GM23248 (cell line): ENCODE measurements around the gene NFKBIE. TPM values are rescaled to one million over a fixed set of nuclear protein-coding genes. Genes with fewer than 3 reads are reported as not detected.
"Not testable (repeated sequence)": the region's sequence is repeated elsewhere in the genome, so short reads cannot be mapped to it uniquely, and the experiment has no call there.

Source experiments
- DNase-seq: peaks from one replicate; pipeline ENCODE4 v3.0.0-alpha.2; 2015
- H2AFZ ChIP-seq: fragments of 200-600 bp; sonication (generic); 2 replicates; pipeline ENCODE4 v1.6.1; 2016; ENCODE audit warnings: antibody characterized with exemption
- H3F3A ChIP-seq: fragments of 200-600 bp; sonication (generic); 2 replicates; pipeline ENCODE4 v1.6.1; 2016; ENCODE audit warnings: mild to moderate bottlenecking, antibody characterized with exemption, mixed run types; ENCODE audit not compliant: insufficient read depth
- H3K27ac ChIP-seq: fragments of 200-600 bp; sonication (generic); 2 replicates; pipeline ENCODE4 v1.5.1; 2016; ENCODE audit warnings: mild to moderate bottlenecking
- H3K27me3 ChIP-seq: fragments of 200-600 bp; sonication (generic); replicated peaks from 2 replicates; pipeline ENCODE4 v1.6.1; 2016; ENCODE audit warnings: mild to moderate bottlenecking; ENCODE audit not compliant: insufficient read depth
- H3K36me3 ChIP-seq: fragments of 200-600 bp; sonication (generic); 2 replicates; pipeline ENCODE4 v1.6.1; 2016; ENCODE audit warnings: low read depth, mild to moderate bottlenecking
- H3K4me1 ChIP-seq: fragments of 200-600 bp; sonication (generic); 2 replicates; pipeline ENCODE4 v1.6.1; 2016; ENCODE audit warnings: mild to moderate bottlenecking; ENCODE audit not compliant: insufficient read depth
- H3K4me2 ChIP-seq: fragments of 200-600 bp; sonication (generic); one replicate; pipeline ENCODE4 v1.6.1; 2016; ENCODE audit warnings: mild to moderate bottlenecking; ENCODE audit not compliant: unreplicated experiment
- H3K4me3 ChIP-seq: fragments of 200-600 bp; sonication (generic); 2 replicates; pipeline ENCODE4 v1.5.1; 2016; ENCODE audit warnings: mild to moderate bottlenecking
- H3K79me2 ChIP-seq: fragments of 200-600 bp; sonication (generic); 2 replicates; pipeline ENCODE4 v1.6.1; 2016; ENCODE audit warnings: mild to moderate bottlenecking; ENCODE audit not compliant: insufficient read depth
- H3K9ac ChIP-seq: fragments of 200-600 bp; sonication (generic); 2 replicates; pipeline ENCODE4 v1.6.1; 2016; ENCODE audit warnings: mild to moderate bottlenecking
- H3K9me2 ChIP-seq: fragments of 200-600 bp; sonication (generic); 2 replicates; pipeline ENCODE4 v1.6.1; 2016; ENCODE audit warnings: mixed run types, mild to moderate bottlenecking, moderate library complexity; ENCODE audit not compliant: insufficient read depth
- H3K9me3 ChIP-seq: fragments of 200-600 bp; sonication (generic); one replicate; pipeline ENCODE4 v1.6.1; 2017; ENCODE audit warnings: low read depth
- H4K20me1 ChIP-seq: fragments of 200-600 bp; sonication (generic); 2 replicates; pipeline ENCODE4 v1.6.0; 2016; ENCODE audit not compliant: insufficient read depth
- EZH2 ChIP-seq: fragments of 200-600 bp; sonication (generic); IDR thresholded peaks from 2 replicates; pipeline ENCODE4 v1.6.1; 2018; ENCODE audit warnings: antibody characterized with exemption, mild to moderate bottlenecking; ENCODE audit not compliant: insufficient read depth, poor library complexity, severe bottlenecking
- EZH2phosphoT487 ChIP-seq: fragments of 200-600 bp; sonication (generic); IDR thresholded peaks from 2 replicates; pipeline ENCODE4 v1.6.1; 2018; ENCODE audit warnings: antibody characterized with exemption, moderate library complexity, mild to moderate bottlenecking, low read depth; ENCODE audit not compliant: insufficient read depth
- WGBS, 2 experiments: methylation state at CpG; one replicate each; pipeline ENCODE4 v1.1.6; 2015 to 2017; ENCODE audit warnings: low lambda C conversion rate in 2 of 2, low coverage in 1 of 2; ENCODE audit errors: missing lambda C conversion rate in 2 of 2; 5-methylcytosine and 5-hydroxymethylcytosine counted together
- in situ Hi-C: fragments of 300-500 bp; cut with MboI; formaldehyde crosslinking; loops from 2 replicates; pipeline ENCODE4 v1.15.0; 2020
- polyA plus RNA-seq: library from polyadenylated mRNA; unstranded; fragments of >200 nt; fragmentation: Nextera tagmentation; extraction: Ambion mirVana; gene quantifications from 2 replicates; pipeline ENCODE4 v1.2.1, GENCODE V29; 2016
- total RNA-seq: library from RNA; depleted of rRNA; stranded (reverse); fragments of >200 nt; shearing (Covaris generic); gene quantifications from 2 replicates; pipeline ENCODE4 v1.2.3, GENCODE V29; 2014

The NFKBIE gene
- total and polyA plus RNA-seq, 2 experiments from 2014 or later = 4.5 to 6.3 TPM

DNA sequence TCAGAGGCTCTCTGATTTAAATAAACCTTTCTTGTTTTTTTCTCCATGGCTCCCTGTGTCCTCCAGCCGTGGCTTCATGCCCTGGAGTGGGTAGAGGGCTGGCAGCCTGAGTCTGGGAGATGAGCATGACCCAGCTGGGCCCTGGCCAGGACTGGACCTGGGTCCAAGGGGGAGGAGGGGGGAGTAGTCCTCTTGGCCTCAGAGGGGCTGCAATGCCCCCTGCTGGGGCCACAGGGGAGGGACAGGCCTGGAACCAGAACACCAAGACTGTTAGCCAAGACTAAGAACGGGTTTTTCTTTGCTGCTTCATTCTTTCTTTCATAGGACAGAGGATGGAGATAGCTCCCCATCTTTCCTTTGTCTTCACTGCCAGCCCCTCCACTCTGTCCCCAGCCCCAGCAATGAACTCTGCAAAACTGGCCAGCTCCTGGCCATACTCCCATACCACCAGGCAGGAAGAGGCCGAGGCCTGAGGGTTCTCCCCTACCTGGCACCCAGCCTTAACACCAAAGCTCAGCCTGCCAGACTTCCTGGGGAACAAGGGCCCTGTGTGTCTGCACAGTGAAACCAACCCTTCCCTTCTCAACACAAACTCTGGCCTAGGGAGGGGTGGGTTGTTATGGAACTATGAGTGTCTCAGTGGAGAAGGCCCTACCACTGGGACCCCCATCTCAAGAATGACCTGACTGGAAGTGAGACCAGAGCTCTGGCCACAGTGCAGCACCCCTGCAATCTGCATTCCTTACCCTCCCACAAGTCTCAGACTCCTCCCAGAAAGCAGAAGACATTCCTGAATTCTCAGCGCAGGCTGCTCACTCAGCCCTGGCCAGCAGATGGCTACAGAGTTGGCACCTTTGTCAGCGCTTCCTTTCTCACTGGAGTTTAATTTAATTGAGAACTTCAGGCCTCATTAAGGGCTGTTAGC is 31.0 kb downstream of the NFKBIE start:
- Histone ChIP-seq H3K9ac (peak overlapping the region; percentile 55), H3K27me3 (no peaks in the 10 kb centered on the region), H3K36me3 (no peaks in the 10 kb centered on the region), H3K9me2 (no peaks in the 10 kb centered on the region), H3K4me1 (peaks cover 35% of the 10 kb centered on the region), H3K4me2 (peak overlapping the region; percentile 60), H2AFZ (peak overlapping the region; percentile 62), H4K20me1 (no peaks in the 10 kb centered on the region), H3K9me3 (no peaks in the 10 kb centered on the region), H3K79me2 (no peaks in the 10 kb centered on the region), H3K4me3 (no peak overlapping the region), H3K27ac (peak overlapping the region; percentile 82), H3F3A (peaks cover 32% of the 10 kb centered on the region)
- TF ChIP-seq EZH2phosphoT487 (no peak), EZH2 (no peak)
- WGBS, 2 experiments = 5 to 7% methylated on average over 5 of the region's 5 CpGs
- DNase-seq = peak; percentile 90
- in situ Hi-C loops = no loop called here

DNA sequence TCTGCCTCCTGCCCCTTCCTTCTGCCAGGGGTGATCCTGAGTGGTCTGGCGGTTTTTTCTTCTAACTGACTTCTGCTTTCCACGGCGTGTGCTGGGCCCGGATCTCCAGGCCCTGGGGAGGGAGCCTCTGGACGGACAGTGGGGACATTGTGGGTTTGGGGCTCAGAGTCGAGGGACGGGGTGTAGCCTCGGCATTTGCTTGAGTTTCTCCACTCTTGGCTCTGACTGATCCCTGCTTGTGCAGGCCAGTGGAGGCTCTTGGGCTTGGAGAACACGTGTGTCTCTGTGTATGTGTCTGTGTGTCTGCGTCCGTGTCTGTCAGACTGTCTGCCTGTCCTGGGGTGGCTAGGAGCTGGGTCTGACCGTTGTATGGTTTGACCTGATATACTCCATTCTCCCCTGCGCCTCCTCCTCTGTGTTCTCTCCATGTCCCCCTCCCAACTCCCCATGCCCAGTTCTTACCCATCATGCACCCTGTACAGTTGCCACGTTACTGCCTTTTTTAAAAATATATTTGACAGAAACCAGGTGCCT is 31.7 kb downstream of the NFKBIE start:
- no peak for TF ChIP-seq EZH2phosphoT487
- TF ChIP-seq EZH2 = no peak
- H2AFZ ChIP-seq = peak overlapping the region; percentile 50; the same call in 1 of the 2 replicates
- peaks cover 42% of the 10 kb centered on the region for H3K4me1 ChIP-seq
- in situ Hi-C loops = no loop called here
- no peaks in the 10 kb centered on the region for H3K27me3 ChIP-seq
- H3K9me3 ChIP-seq = no peaks in the 10 kb centered on the region
- no peak for DNase-seq
- H3K79me2 ChIP-seq = no peaks in the 10 kb centered on the region
- H4K20me1 ChIP-seq = no peaks in the 10 kb centered on the region
- H3K4me3 ChIP-seq = no peak overlapping the region
- H3K9me2 ChIP-seq = no peaks in the 10 kb centered on the region
- WGBS, 2 experiments = 34 to 38% methylated on average over 11 to 14 of the region's 14 CpGs
- peak overlapping the region; percentile 55 for H3K9ac ChIP-seq
- peak overlapping the region; percentile 60 for H3K4me2 ChIP-seq
- no peaks in the 10 kb centered on the region for H3K36me3 ChIP-seq
- H3K27ac ChIP-seq = peak overlapping the region; percentile 82
- H3F3A ChIP-seq = peaks cover 30% of the 10 kb centered on the region

DNA sequence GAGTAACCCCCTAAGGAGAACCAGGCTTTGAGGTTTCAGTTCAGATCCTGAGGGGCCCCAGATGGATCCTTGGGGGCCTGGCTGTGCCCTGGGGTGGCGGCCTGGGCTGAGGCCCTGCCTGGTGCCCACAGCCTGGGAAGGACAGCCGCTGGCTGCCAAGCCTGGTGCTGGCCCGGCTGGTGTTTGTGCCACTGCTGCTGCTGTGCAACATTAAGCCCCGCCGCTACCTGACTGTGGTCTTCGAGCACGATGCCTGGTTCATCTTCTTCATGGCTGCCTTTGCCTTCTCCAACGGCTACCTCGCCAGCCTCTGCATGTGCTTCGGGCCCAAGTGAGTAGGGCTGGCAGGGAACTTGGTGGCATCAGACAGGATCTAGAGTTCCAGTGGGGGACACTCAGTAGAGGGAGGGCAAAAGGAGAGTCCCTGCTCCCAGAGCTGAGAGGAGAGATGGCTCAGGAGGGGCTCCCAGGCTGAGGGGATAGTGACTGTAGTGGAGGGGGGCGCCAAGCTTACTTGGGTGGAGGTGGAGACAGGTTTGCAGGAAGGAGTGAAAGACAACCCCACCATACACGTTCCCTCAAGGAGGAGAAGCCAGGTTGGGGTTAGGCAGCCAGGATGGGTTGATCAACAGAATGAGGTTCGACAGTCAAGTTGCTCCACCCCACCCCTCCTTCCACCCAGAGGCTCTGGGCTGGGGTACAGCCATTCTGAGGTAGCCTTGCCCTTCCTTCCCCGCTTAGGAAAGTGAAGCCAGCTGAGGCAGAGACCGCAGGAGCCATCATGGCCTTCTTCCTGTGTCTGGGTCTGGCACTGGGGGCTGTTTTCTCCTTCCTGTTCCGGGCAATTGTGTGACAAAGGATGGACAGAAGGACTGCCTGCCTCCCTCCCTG is 32.4 kb downstream of the NFKBIE start:
- Histone ChIP-seq H3K27me3 (no peaks in the 10 kb centered on the region), H3K9ac (peak overlapping the region; percentile 55; the same call in 1 of the 2 replicates), H4K20me1 (no peaks in the 10 kb centered on the region), H2AFZ (0 out of 2 replicates have a peak overlapping the region, but pooled peaks have one; percentile 50), H3K36me3 (no peaks in the 10 kb centered on the region), H3K79me2 (no peaks in the 10 kb centered on the region), H3F3A (peaks cover 25% of the 10 kb centered on the region), H3K4me3 (no peak overlapping the region), H3K27ac (peak overlapping the region; percentile 82; the same call in 1 of the 2 replicates), H3K9me2 (no peaks in the 10 kb centered on the region), H3K9me3 (no peaks in the 10 kb centered on the region), H3K4me2 (no peak overlapping the region), H3K4me1 (peaks cover 43% of the 10 kb centered on the region)
- TF ChIP-seq EZH2 = no peak
- no peak for TF ChIP-seq EZH2phosphoT487
- WGBS, 2 experiments = 71 to 72% methylated on average over 16 of the region's 16 CpGs
- DNase-seq = no peak
- in situ Hi-C loops = no loop called here

DNA sequence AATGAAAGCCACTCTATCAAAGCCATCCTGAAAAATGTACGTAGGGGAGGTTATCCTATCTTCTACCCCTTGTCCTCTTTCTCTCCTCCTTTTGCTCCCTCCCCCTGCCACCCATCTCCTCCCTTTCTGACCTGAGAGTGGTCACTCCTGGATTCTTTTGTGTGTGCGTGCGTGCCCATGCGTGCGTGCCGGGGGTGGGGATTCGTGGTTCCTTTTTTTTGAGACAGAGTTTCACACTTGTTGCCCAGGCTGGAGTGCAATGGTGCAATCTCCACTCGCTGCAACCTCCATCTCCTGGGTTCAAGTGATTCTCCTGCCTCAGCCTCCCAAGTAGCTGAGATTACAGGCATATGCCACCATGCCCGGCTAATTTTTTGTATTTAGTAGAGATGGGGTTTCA is 33.9 kb downstream of the NFKBIE start:
- WGBS, 2 experiments = 82 to 87% methylated on average over 9 of the region's 9 CpGs
- H2AFZ ChIP-seq, H3K4me3 ChIP-seq, H3K79me2 ChIP-seq, H4K20me1 ChIP-seq, H3K9me2 ChIP-seq, H3K9me3 ChIP-seq, H3K4me2 ChIP-seq, in situ Hi-C loops, H3K27me3 ChIP-seq, H3K9ac ChIP-seq, DNase-seq, H3K36me3 ChIP-seq, H3K27ac ChIP-seq: not testable (repeated sequence)
- peaks cover 25% of the 10 kb centered on the region for H3F3A ChIP-seq
- peaks cover 36% of the 10 kb centered on the region for H3K4me1 ChIP-seq
